ENCODE data around the gene ARHGAP26. TPM values are rescaled to one million over a fixed set of nuclear protein-coding genes. Genes with fewer than 3 reads are reported as not detected.

ARHGAP26 gene
- total RNA-seq, 4 donors from 2014 or later, result 28.2 to 52.3 (median 37.9) TPM

DNA sequence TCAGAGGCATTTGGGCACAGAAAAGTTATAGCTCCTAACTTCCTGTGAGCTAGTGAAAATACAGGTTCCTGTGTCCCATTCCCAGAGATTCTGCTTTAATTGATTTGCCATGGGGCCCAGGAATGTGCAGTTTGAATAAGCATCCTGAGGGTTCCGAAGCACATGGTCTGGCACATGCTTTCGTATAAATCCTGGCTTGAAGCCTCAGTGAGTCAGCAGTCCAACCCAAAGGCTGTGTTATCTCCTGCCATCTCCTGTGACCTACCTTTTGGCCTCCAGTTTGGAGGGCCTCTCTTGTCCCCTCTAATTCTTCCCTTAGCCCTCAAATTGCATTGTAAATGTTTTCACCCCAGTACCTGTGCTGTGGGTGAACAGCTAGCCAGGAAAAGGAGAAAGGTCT lies 449.5 kb downstream of the ARHGAP26 start:
- 64 to 84% methylated on average over 2 of the region's 2 CpGs for WGBS, 2 donors
- intact Hi-C loops (cut with DNase I), result no loop called here
- no peaks in the 10 kb centered on the region for H3K36me3 ChIP-seq
- DNase-seq, result no peak
- no peaks in the 10 kb centered on the region for H3K27me3 ChIP-seq
- H3K4me1 ChIP-seq, result peaks cover 5 to 13% of the 10 kb centered on the region in 2 donors
- TF ChIP-seq POLR2A (IDR thresholded peaks at IDR 0.05), result no peak
- TF ChIP-seq, protein P1, sequence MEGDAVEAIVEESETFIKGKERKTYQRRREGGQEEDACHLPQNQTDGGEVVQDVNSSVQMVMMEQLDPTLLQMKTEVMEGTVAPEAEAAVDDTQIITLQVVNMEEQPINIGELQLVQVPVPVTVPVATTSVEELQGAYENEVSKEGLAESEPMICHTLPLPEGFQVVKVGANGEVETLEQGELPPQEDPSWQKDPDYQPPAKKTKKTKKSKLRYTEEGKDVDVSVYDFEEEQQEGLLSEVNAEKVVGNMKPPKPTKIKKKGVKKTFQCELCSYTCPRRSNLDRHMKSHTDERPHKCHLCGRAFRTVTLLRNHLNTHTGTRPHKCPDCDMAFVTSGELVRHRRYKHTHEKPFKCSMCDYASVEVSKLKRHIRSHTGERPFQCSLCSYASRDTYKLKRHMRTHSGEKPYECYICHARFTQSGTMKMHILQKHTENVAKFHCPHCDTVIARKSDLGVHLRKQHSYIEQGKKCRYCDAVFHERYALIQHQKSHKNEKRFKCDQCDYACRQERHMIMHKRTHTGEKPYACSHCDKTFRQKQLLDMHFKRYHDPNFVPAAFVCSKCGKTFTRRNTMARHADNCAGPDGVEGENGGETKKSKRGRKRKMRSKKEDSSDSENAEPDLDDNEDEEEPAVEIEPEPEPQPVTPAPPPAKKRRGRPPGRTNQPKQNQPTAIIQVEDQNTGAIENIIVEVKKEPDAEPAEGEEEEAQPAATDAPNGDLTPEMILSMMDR (IDR thresholded peaks at IDR 0.05), result no peak
- no peak overlapping the region for H3K4me3 ChIP-seq (replicated peaks in 1 of 3)
- H3K9me3 ChIP-seq, result no peaks in the 10 kb centered on the region
- H3K27ac ChIP-seq, result no peak overlapping the region

DNA sequence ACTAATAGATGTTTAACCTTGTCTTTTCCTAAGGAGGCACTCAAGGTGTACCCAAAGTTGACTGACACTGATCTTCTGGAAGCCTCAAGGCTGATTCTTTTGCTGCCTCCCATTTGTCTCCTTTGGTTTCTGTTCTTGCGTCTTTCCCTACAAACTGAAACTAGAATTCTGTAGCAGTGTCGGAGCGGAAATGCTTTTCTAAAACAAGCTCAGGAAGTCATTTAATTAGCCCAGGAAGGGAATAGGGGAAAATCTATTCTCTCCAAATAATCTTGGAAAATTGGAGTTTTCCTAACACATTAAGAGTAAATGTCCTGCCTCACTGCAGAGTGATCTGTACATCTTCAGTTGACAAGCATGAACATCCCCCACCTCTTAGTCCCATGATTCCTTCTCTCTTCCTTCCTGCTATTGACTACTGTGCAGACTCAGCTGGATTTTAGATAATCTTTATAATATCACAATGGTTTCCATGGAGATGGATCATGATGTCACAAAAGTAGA lies 450.6 kb downstream of the ARHGAP26 start:
- Histone ChIP-seq H3K27ac (peak overlapping the region in 1 of 3 donors; percentile 70), H3K4me1 (peaks cover 5 to 13% of the 10 kb centered on the region in 2 donors), H3K4me3 (replicated peaks in 1 of 3) (no peak overlapping the region), H3K27me3 (no peaks in the 10 kb centered on the region), H3K9me3 (no peaks in the 10 kb centered on the region), H3K36me3 (no peaks in the 10 kb centered on the region)
- intact Hi-C loops (cut with DNase I), result no loop called here
- TF ChIP-seq, protein P1 (IDR thresholded peaks at IDR 0.05), result no peak
- TF ChIP-seq POLR2A (IDR thresholded peaks at IDR 0.05), result no peak
- no peak for DNase-seq
- 63 to 71% methylated on average over 3 of the region's 3 CpGs for whole genome bisulfite sequencing, 2 donors

DNA sequence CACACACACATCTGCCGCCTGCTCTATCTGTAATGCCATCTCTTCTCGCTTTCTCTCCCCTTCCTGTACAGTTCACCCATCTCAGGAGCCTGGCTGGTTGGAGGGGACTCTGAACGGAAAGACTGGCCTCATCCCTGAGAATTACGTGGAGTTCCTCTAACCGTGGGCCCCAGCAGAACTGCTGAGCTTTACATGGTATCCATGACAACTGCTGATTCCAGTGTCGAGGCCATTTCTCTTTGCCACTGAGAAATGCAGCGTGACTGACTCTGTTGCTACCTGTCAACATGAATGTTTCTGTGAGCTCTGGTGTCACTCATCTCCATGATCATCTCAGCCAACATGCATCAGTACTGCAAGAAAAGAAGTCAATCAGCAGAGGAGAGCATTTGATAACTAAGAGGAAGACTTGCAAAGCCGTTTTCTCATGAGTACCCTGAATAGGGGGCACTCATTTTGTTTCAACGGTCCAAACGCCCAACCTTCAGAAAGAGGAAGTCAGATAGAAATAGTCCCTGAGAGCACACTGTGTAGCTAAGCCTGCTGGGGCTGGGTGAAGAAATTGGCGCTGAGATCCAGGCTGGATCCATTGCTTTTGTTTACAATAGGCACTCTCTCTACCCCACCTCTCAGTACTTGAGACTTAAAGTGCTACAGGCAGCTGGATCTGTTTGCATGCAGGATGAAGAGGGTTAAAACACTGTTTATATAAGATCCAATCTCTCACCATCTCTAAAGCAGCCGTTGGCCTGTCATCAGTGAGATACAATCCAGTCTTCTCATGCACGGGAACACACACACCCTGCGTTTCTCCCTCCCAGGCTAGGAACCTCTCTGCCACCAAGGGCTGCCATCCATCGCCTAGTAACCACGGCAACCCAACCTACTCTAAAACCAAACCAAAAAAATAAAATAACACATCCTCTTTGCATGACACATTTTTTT lies 452.4 kb downstream of the ARHGAP26 start:
- Histone ChIP-seq H3K36me3 (no peaks in the 10 kb centered on the region), H3K27ac (no peak overlapping the region), H3K4me3 (replicated peaks in 1 of 3) (no peak overlapping the region), H3K4me1 (peaks cover 5 to 13% of the 10 kb centered on the region in 2 donors), H3K27me3 (no peaks in the 10 kb centered on the region), H3K9me3 (no peaks in the 10 kb centered on the region)
- 45 to 49% methylated on average over 16 of the region's 16 CpGs for WGBS, 2 donors
- intact Hi-C loops (cut with DNase I), result no loop called here
- peak in 1 of 2 donors; percentile 18 for DNase-seq
- TF ChIP-seq, protein P1 (IDR thresholded peaks at IDR 0.05), result no peak
- no peak for TF ChIP-seq POLR2A (IDR thresholded peaks at IDR 0.05)

DNA sequence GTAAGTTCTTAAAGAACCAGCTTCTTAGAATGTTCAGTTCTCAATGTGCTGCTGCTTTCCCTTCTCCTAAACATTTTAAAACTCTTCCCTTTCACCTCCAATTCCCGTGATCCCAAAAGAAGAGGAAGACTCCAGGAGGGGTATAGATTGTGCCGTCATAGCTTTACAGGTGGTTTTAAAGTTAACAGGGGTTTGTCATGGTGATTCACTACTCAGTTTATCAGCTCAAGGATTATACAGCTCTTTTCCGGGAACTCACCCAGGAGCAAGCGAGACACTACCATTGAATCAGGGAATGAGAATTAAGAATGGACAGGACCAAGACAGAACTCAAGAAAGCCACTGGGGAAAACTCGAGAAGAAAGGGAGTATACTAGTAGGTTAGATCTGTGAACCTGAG lies 454.5 kb downstream of the ARHGAP26 start:
- Histone ChIP-seq H3K4me1 (peaks cover 5 to 18% of the 10 kb centered on the region in 2 donors), H3K27me3 (no peaks in the 10 kb centered on the region), H3K36me3 (no peaks in the 10 kb centered on the region), H3K9me3 (no peaks in the 10 kb centered on the region), H3K4me3 (replicated peaks in 1 of 3) (no peak overlapping the region), H3K27ac (no peak overlapping the region)
- WGBS, 2 donors, result 95 to 98% methylated on average over 5 of the region's 5 CpGs
- no peak for DNase-seq
- intact Hi-C loops (cut with DNase I), result no loop called here
- TF ChIP-seq, protein P1 (IDR thresholded peaks at IDR 0.05), result no peak
- TF ChIP-seq POLR2A (IDR thresholded peaks at IDR 0.05), result no peak

DNA sequence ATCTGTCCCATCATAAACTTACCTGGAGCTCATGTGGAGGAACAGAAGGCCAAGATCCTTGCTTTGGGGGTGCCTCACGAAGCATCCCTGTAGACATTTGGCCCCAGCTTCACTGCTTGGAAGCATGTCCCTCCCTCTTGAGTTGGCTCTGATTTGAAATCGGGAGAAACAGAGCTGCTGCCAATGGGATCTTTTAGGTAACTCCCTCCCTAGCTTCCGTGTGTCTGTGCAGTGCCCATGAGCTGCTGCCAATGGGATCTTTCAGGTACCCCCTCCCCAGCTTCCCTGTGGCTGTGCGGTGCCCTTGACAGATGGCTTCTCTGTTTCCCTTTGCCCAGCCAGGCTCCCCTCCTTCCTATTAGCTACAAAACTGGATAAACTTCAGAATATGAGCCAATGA lies 455.3 kb downstream of the ARHGAP26 start:
- TF ChIP-seq POLR2A (IDR thresholded peaks at IDR 0.05), result no peak
- TF ChIP-seq, protein P1 (IDR thresholded peaks at IDR 0.05), result no peak
- WGBS, 2 donors, result 96 to 100% methylated on average over 4 of the region's 4 CpGs
- H3K27me3 ChIP-seq, result no peaks in the 10 kb centered on the region
- H3K9me3 ChIP-seq, result no peaks in the 10 kb centered on the region
- no peaks in the 10 kb centered on the region for H3K36me3 ChIP-seq
- no peak overlapping the region for H3K4me3 ChIP-seq (replicated peaks in 1 of 3)
- DNase-seq, result no peak
- no peak overlapping the region for H3K27ac ChIP-seq
- H3K4me1 ChIP-seq, result peaks cover 5 to 27% of the 10 kb centered on the region in 2 donors
- intact Hi-C loops (cut with DNase I), result no loop called here
